IMR-90 (cell line): ENCODE data around the gene DNAH8.

Source experiments
- CEBPB ChIP-seq: IDR thresholded peaks from 2 replicates; pipeline ENCODE4 v1.6.1; 2012; ENCODE audit warnings: low read depth, low read length, improper control_type of control experiment
- FOS ChIP-seq: fragments of 150-350 bp; IDR thresholded peaks from 2 replicates; pipeline ENCODE4 v1.6.1; 2016; ENCODE audit warnings: low read depth, low read length
- MAFK ChIP-seq: IDR thresholded peaks from 2 replicates; pipeline ENCODE4 v1.6.1; 2012; ENCODE audit warnings: low read depth, low read length, improper control_type of control experiment
- MAZ ChIP-seq: IDR thresholded peaks from 2 replicates; pipeline ENCODE4 v1.6.1; 2012; ENCODE audit warnings: low read depth, mild to moderate bottlenecking, low read length, improper control_type of control experiment, moderate library complexity, borderline replicate concordance
- MXI1 ChIP-seq: IDR thresholded peaks from 2 replicates; pipeline ENCODE4 v1.6.1; 2012; ENCODE audit warnings: low read depth, mild to moderate bottlenecking, low read length, moderate library complexity, borderline replicate concordance
- NFE2L2 ChIP-seq: fragments of 150-350 bp; IDR thresholded peaks from 2 replicates; pipeline ENCODE4 v1.6.1; 2016; ENCODE audit warnings: low read depth, mild to moderate bottlenecking, low read length
- POLR2A ChIP-seq: IDR thresholded peaks from 2 replicates; pipeline ENCODE4 v1.6.1; 2012; ENCODE audit warnings: mild to moderate bottlenecking, low read depth, low read length
- RAD21 ChIP-seq: IDR thresholded peaks from 2 replicates; pipeline ENCODE4 v1.6.1; 2012; ENCODE audit warnings: low read length, improper control_type of control experiment
- RCOR1 ChIP-seq: IDR thresholded peaks from 2 replicates; pipeline ENCODE4 v1.6.1; 2012; ENCODE audit warnings: mild to moderate bottlenecking, low read length, improper control_type of control experiment; ENCODE audit not compliant: insufficient replicate concordance
- RFX5 ChIP-seq: IDR thresholded peaks from 2 replicates; pipeline ENCODE4 v1.8.0; 2012; ENCODE audit warnings: low read depth, mild to moderate bottlenecking, low read length, moderate library complexity
- SMC3 ChIP-seq: fragments of 150-350 bp; IDR thresholded peaks from 2 replicates; pipeline ENCODE4 v1.6.1; 2016; ENCODE audit warnings: low read depth, mild to moderate bottlenecking, antibody characterized with exemption, low read length, moderate library complexity
- TF ChIP-seq, protein P1 (sequence below): conservative IDR thresholded peaks from 2 replicates; pipeline ENCODE4 v1.5.1; 2012; ENCODE audit warnings: mild to moderate bottlenecking, low read depth, low read length, improper control_type of control experiment
- TF ChIP-seq, protein P2 (sequence below): fragments of 150-350 bp; IDR thresholded peaks from 2 replicates; pipeline ENCODE4 v1.6.1; 2017; ENCODE audit warnings: mild to moderate bottlenecking, antibody characterized with exemption, low read length, low read depth
- TF ChIP-seq, protein P3 (sequence below): fragments of 150-350 bp; IDR thresholded peaks from 2 replicates; pipeline ENCODE4 v1.6.1; 2016; ENCODE audit warnings: low read depth, mild to moderate bottlenecking, low read length, moderate library complexity, borderline replicate concordance

DNA sequence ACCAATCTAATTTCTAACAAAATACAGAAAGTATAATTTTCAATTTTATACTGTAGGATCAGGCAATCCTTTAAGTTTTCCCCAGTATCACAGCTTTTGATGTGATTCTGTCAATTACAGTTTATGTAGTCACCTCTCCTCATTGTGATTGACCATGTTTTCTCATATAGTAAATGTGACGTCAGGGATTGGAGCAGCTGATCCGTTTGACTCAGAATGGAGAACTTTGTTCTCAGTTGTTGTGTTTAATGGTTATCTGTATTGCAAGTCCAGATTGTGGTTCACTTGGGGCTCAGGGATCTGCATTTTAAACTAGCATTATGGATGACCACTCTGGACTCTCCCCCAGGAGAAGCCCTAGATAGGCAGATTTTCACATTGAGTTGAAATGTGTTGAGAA, 90.6 kb downstream of the DNAH8 start:
- TF ChIP-seq, protein P1, sequence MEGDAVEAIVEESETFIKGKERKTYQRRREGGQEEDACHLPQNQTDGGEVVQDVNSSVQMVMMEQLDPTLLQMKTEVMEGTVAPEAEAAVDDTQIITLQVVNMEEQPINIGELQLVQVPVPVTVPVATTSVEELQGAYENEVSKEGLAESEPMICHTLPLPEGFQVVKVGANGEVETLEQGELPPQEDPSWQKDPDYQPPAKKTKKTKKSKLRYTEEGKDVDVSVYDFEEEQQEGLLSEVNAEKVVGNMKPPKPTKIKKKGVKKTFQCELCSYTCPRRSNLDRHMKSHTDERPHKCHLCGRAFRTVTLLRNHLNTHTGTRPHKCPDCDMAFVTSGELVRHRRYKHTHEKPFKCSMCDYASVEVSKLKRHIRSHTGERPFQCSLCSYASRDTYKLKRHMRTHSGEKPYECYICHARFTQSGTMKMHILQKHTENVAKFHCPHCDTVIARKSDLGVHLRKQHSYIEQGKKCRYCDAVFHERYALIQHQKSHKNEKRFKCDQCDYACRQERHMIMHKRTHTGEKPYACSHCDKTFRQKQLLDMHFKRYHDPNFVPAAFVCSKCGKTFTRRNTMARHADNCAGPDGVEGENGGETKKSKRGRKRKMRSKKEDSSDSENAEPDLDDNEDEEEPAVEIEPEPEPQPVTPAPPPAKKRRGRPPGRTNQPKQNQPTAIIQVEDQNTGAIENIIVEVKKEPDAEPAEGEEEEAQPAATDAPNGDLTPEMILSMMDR, result no peak
- TF ChIP-seq, protein P2, sequence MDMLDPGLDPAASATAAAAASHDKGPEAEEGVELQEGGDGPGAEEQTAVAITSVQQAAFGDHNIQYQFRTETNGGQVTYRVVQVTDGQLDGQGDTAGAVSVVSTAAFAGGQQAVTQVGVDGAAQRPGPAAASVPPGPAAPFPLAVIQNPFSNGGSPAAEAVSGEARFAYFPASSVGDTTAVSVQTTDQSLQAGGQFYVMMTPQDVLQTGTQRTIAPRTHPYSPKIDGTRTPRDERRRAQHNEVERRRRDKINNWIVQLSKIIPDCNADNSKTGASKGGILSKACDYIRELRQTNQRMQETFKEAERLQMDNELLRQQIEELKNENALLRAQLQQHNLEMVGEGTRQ, result no peak
- TF ChIP-seq RFX5 (no peak), POLR2A (no peak), RAD21 (no peak), CEBPB (no peak), MAFK (no peak), FOS (no peak), NFE2L2 (no peak), RCOR1 (no peak), SMC3 (no peak), MAZ (no peak), MXI1 (no peak)
- TF ChIP-seq, protein P3, sequence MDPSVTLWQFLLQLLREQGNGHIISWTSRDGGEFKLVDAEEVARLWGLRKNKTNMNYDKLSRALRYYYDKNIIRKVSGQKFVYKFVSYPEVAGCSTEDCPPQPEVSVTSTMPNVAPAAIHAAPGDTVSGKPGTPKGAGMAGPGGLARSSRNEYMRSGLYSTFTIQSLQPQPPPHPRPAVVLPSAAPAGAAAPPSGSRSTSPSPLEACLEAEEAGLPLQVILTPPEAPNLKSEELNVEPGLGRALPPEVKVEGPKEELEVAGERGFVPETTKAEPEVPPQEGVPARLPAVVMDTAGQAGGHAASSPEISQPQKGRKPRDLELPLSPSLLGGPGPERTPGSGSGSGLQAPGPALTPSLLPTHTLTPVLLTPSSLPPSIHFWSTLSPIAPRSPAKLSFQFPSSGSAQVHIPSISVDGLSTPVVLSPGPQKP, result no peak
